Activated T-cell treated with anti-CD3 and anti-CD28 coated beads, Interleukin-2, amount 50 U/mL, for 48 hours (primary cell): ENCODE results near the gene SETD7.

ENCODE experiments used
- DNase-seq, 2 experiments: peaks; one replicate each; pipeline ENCODE4 v3.0.0-alpha.2; 2020

Gene SETD7

DNA sequence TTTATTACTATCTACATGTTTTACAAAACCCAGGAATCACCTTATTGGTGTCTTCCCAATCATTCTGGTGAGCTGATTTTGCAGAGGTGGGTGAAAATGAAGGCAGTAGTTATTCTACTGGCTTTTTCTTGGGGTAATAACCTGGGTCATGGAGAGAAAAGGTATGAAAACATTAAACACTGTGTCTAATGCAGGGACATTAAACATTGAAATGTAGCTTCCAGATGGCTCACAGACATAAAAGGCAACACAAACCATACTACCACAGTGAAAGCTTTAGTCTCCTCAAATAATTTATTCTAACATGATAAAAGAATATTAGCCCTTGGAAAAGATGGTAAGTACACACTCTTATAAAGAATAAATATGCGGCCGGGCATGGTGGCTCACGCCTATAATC lies 8.0 kb downstream of the SETD7 start:
- DNase-seq: no peak

DNA sequence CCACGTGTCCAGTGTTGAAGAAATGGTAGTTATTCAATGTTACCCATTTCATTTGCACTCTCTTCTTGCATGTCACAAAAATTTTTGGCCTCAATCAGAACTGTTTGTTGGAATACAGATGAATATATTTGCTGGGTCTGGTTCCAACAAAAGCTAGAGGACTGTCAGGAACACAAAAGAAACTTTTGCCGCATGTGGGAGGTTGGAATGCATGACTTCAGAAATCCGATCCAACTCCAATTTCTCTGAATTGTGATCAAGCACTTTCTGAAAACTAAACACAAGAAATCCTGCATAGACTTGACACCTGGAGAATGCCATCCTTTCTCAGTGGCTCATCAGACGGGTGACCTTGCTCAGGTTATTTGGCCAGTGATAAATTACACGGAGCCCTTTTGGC lies 15.4 kb downstream of the SETD7 start:
- DNase-seq: no peak

- no peak for DNase-seq
Observed at GRCh38 chr4:139540161-139540560, 15.9 kb downstream of the SETD7 start.

DNA sequence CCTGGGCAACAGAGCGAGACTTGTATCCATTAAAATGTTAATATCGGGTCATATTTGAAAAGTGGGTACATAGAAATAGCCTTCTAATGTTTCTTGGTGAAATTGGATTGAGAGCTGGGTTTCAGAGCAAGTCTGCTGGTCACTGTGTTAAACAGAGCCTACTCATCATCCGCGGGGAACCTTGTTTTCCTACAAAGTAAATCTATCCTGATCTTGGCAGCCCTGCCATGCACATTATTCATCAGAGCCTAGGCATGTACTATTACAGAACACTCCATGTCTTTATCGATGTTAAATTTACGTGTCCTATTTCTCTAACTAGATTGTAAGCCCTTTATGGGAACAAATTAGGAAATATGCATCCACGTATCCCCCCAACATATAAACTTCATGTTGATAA lies 18.7 kb downstream of the SETD7 start:
- DNase-seq: no peak

DNA sequence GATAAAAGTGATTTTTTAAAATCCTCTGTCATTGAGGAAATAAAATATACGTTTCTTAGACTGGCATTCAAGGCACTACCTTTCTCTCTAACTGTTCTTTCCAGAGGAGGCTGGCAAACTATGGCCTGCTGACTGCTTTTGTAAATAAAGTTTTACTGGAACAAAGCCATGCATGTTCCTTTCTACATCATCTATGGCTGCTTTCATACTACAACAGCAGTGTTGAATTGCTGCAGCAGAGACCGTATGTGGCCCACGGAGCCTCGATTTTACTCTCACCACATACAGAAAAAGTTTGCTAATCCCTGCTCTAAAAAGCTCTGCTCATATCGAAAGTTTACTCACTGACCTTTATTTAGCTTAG lies 20.2 kb downstream of the SETD7 start:
- DNase-seq: no peak

DNA sequence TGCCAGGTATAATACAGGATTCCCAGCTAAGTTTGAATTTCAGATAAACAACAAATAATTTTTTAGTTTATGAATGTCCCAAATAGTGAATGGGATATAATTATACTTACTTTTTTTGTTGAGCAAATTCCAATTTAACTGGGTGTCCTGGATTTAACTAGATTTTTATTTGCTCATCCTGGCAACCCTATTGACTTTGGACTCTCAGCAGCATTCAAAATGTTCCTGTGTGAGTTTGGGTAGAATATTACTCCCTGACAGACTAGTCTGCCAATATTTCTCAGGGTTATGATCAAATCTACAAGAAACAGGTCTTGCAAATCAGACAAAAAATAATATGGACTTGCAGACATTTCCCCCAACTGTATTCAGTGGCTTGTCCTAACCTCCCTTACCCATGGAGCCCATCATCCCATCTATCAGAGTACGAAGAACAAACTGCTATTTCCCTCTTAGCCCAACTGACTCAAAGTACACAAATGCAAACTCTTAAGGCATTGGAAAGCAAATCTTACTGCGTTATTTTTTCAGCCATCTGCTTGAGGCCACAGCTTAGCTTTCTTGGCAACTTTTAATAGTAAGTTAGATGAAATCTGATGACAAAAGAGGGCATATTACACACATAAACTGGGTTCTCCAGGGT lies 20.7 kb downstream of the SETD7 start:
- no peak for DNase-seq

DNA sequence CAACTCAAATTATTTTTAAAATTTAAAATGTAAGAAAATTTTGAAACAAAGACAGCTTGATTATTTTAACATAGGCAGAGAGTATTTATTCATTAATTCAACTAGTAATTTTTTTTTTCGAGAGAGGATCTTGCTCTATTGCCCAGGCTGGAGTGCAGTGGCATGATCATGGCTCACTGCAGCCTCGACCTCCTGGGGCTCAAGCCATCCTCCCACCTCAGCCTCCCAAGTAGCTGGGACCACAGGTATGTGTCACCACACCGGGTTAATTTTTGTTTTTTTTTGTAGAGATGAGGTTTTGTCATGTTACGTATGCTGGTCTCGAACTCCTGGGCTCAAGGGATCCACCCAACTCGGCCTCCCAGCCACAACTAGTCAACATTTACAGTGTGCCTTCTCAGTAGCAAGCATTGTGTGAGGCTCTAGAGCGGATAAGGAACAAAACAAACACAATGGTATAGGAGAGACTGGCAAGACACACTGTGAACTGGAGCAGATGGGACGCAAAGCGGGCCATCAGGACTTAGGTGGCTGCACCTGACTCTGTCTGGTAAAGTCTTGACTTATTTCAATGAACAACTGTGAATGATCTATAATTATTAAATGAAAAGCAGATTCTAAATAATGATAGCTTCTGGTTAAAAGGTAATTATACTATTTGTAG lies 21.6 kb downstream of the SETD7 start:
- DNase-seq: no peak

DNA sequence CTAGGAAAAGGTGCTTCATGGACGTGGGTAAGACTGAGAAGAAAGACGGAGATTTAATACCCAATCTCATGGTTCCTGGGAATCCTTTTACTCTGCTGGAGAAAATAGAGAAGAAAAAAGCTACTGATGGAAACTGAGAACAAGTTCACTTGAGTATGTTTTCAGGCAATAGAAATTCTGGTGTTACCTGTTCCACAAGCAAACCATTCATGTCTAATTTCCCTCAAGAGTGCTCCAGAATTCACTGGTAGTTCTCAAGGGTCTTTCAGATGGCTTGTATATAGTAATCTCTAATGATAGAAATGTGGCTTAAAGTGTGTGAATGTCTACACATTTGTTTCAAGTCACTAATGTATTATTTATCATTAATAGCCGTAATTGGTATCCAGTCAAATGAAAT lies 22.5 kb downstream of the SETD7 start:
- no peak for DNase-seq

GRCh38 chr4:139532947-139533346 lies 23.1 kb downstream of the SETD7 start:
- DNase-seq: no peak

GRCh38 chr4:139530833-139531427 lies 25.1 kb downstream of the SETD7 start:
- peak; percentile 59 to 66 for DNase-seq

GRCh38 chr4:139528377-139529005 lies 27.5 kb downstream of the SETD7 start:
- DNase-seq: no peak

DNA sequence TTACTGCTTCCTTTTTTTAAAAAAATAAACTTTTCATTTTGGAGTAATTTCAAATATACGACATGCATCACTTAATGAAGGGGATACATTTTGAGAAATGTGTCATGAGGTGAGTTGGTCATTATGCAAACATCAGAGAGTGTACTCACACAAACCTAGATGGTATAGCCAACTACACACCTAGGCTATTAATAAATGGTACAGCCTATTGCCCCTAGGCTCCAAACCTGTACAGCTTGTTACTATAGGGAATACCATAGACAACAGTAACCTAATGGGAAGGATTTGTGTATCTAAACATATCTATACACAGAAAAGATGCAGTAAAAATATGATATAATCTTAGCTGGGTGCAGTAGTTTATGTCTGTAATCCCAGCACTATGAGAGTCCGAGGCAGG lies 29.1 kb downstream of the SETD7 start:
- no peak for DNase-seq

DNA sequence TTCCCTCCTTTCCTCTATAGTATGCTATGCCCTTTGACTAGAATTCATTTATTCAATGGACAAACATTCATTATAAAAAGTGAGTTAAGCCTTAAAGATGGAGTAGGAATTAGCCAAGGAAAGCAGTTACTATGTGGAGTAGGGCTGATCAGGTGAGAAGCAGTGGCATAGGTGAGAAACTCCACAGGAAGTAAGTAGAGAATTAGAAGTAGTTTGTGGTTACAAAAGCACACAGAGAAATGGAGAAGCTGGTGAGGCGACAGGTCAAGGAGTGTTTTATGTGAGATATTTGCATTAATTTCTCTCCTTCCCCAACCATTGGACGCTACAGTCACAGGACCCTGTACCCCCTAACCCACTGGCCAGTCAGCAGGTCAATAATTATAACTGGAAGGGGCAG lies 30.6 kb downstream of the SETD7 start:
- no peak for DNase-seq

DNA sequence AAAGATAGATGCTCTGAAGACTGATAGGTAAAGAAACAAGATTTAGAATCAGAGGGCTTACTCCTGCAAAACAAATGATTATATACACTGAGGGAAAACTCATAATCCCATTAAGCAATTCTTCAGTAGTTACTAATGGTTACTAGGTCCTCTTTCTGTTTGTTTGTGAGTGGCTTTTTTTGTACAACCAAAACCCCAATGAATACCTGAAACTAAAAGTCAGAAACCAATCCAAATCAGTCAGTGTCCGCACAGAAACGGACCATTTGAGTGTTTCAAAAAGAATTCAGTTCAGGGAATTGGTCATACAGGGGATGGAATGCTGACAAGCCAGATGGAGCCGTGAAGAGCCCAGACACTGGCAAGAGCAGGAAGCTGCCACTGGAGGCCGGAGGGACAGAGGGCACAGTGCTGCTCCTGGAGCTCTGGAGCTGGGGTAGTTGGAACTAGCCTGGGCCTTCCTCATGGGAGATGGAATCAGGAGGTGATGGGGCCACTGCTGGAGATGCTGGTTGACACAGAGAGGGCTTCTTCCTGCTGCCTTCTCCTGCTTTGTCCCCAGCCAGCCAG lies 31.9 kb downstream of the SETD7 start:
- no peak for DNase-seq

GRCh38 chr4:139523076-139523475 lies 32.9 kb downstream of the SETD7 start:
- no peak for DNase-seq

- DNase-seq: no peak
Observed at GRCh38 chr4:139522457-139522856, 33.6 kb downstream of the SETD7 start.

- DNase-seq: no peak
Observed at GRCh38 chr4:139521754-139522401, 34.1 kb downstream of the SETD7 start.

- DNase-seq: no peak
Observed at GRCh38 chr4:139515531-139515958, 40.5 kb downstream of the SETD7 start.

DNA sequence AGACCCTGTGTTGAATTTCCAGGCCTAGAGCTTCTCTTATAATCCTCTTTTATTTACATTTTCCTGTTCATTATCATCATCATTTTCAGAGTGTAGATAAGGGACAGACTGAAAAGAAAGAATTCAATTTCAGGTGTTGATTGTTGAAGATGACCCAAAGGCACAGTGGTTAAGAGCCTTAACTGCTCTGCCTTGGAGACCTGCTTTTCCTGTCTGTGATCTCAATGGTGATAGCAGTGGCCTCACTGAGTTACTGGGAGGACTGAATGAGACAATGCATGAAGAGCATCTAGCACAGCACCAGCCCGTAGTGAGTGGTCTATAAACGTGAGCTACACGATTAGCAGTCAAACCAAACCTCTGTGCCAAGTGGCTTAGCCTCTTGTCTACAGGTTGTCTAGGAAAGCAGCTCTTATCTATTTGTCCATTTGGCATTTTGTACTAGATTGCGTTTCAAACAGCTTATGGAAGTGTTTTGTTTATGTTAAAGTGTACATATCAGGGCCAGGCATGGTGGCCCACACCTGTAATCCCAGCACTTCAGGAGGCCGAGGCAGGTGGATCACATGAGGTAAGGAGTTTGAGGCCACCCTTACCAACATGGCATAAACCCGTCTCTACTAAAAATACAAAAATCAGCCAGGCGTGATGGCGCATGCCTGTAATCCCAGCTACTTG lies 41.5 kb downstream of the SETD7 start:
- DNase-seq: no peak

GRCh38 chr4:139511320-139511719 lies 44.7 kb downstream of the SETD7 start:
- DNase-seq: no peak

DNA sequence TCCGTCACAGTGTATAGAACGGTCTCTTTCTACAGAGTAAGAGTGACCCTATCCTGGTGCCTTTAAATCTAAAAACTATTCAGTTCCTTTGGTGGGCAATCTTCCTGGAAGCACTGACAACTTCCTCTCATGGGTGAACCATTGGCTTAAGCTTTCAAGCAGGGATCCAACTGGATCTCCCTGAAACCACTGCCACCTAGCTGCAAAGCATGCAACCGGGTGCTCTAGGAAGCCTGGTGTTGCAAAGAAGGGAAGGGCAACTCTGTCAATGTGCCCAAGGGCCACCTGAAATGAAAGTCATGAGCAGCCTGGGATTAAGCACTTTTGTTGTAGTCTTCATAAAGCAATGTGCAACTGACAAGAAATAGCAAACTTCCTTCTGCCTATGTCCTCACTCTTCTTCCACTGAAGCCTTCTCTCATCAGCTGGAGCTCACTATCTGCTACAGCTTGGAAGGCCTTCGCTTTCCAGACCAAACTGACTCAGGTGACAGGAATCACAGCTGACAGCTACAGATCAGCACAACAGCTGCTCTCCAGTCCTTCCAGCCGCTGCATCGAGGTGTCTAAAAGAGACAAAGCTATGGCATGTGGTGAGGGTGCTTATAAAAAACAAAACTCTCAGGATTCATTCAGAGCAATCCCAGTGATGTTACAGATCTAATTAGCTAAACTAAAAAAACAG lies 46.1 kb downstream of the SETD7 start:
- DNase-seq: no peak
